Measurements from ENCODE around the gene GNAO1.

The GNAO1 gene

DNA sequence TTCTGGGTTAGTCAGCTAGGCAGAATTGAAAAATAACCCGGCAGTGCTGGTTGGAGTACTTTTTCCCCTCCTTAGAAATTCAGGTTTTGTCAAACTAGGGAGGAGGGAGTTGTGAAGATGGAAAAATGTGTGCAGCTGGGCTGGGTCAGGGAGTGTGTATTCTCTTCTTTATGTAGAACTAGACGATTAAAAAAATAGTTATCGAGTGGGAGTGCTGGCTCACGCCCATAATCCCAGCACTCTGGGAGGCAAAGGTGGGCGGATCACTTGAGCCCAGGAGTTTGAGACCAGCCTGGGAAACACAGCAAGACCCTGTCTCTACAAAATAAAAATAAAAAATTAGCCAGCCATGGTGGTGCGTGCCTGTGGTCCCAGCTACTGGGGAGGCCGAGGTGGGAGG, 106.4 kb downstream of the GNAO1 start:
- POLR2A ChIA-PET: no interaction called here
- CTCF ChIA-PET: interaction anchor here (1.2 to 3.3 kb wide), 2 partner anchors 21 to 58 kb away, joined by 3 to 10 read pairs; no protein-coding TSS in a partner anchor
- TF ChIP-seq, protein P1, sequence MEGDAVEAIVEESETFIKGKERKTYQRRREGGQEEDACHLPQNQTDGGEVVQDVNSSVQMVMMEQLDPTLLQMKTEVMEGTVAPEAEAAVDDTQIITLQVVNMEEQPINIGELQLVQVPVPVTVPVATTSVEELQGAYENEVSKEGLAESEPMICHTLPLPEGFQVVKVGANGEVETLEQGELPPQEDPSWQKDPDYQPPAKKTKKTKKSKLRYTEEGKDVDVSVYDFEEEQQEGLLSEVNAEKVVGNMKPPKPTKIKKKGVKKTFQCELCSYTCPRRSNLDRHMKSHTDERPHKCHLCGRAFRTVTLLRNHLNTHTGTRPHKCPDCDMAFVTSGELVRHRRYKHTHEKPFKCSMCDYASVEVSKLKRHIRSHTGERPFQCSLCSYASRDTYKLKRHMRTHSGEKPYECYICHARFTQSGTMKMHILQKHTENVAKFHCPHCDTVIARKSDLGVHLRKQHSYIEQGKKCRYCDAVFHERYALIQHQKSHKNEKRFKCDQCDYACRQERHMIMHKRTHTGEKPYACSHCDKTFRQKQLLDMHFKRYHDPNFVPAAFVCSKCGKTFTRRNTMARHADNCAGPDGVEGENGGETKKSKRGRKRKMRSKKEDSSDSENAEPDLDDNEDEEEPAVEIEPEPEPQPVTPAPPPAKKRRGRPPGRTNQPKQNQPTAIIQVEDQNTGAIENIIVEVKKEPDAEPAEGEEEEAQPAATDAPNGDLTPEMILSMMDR (IDR thresholded peaks at IDR 0.05; ENCODE audit: control extremely low read depth, extremely low read depth, low read depth, missing control alignments): no peak
- no peak for DNase-seq (ENCODE audit: extremely low spot score)

- CTCF ChIA-PET: interaction anchor here (3.3 kb wide), 1 partner anchor 20 kb away, joined by 10 read pairs; no protein-coding TSS in a partner anchor
- POLR2A ChIA-PET: no interaction called here
- TF ChIP-seq, protein P1 (IDR thresholded peaks at IDR 0.05; ENCODE audit: control extremely low read depth, extremely low read depth, low read depth, missing control alignments): no peak
- DNase-seq (ENCODE audit: extremely low spot score): no peak
Measured at GRCh38 chr16:56298116-56298515, 106.8 kb downstream of the GNAO1 start.

DNA sequence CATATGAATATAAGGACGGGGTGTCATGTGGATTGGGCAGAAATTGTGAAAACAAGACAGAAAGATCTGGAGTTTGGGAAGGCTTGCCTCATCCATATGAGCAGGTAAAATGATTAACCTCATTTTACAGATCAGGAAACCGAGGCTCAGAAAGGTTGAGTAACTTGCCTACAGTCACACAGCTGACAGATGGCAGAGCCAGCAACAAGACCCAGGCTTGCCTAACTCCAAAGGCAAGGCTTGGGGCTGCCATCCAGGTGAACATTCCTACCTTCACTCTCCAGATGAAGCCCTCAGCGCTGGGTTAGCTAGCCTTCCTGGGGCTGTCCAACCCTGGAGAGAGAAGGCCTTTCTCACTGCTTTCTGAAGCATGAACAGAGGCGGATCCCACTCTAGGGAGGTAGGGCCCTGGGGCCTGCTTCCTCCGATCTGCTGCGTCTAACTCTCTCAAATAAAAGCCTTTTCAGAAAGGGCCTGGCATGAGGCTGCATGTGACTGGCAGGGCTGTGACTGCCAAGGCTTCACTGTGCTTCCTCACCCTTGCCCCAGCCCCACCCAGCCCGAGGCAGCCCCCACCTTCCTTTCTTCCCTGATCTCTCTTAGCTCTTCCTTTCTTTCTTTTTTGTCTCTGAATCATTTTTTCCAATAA, 107.8 kb downstream of the GNAO1 start:
- no peak for DNase-seq (ENCODE audit: extremely low spot score)
- ChIA-PET CTCF (interaction anchor here (3.3 kb wide), 1 partner anchor 19 kb away, joined by 10 read pairs; no protein-coding TSS in a partner anchor), POLR2A (no interaction called here)
- TF ChIP-seq, protein P1 (IDR thresholded peaks at IDR 0.05; ENCODE audit: control extremely low read depth, extremely low read depth, low read depth, missing control alignments): no peak

DNA sequence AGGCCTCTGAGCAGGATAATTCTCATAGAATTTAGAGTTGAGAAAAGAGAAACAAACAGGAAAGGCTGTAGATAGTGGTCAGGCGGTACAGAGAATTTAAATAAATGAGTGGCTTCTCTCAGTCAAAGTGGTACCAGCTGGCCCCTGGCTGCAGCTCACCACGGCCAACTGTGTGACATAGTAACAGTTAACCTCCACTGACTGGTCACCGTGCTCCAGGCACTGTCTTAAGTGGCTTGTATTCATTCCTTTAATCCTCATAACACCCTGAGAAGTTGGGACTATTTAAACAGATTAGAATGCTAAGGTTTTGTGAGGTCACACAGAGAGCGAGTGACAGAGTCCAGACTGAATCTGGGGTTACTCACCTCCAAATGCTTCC, 108.9 kb downstream of the GNAO1 start:
- CTCF ChIA-PET: no interaction called here

DNA sequence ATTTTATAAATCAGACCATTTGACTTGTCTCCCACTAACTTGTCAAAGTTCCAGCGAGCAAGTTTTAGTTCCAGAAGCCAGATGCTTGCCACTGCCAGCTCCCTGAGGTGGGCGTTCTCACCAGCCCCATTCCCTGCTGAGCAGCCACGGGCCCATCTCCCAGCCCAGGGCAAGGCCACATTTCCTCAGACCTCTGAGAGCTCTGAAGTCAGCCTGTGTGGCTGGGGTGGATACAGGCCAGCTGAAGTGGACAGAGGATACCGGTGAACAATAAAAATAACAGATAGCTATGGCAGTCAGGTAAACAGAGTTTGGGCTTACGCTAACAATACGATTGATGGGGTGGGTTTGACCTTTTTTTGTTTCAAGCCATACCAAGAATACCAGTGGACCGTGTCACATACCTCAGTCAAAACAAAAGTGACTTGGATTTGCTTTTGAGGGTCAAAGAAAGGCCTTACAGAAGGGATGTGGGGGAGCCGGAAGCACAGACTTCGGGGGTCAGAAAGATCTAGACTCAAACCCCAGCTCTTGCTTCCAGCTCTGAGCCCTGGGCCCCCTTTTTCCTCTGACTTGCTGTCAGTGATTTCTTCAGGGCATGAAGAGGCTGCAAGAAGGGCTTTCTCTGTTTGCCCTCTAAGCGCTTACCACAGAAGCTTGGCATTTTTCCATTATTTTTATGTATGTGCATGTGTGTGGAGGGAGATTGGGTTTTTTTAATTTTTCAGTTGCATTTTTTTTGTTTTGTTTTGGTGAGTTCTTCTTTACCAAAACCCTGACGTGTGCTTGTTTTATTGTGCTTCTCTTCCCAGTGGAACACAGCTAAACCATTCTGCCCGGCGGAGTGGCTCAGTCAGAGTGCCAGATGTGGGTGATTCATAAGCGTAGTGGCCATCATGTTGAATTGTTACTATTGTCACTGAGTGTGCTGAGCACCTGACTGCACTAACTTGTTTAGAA, 109.9 kb downstream of the GNAO1 start:
- CTCF ChIA-PET: interaction anchor here (0.8 to 1.4 kb wide), 4 partner anchors 14 to 357 kb away, joined by 3 to 6 read pairs (median 4); no protein-coding TSS in a partner anchor
- TF ChIP-seq, protein P1 (IDR thresholded peaks at IDR 0.05; ENCODE audit: control extremely low read depth, extremely low read depth, low read depth, missing control alignments): no peak
- no peak for DNase-seq (ENCODE audit: extremely low spot score)
- POLR2A ChIA-PET: no interaction called here

More for the DNA sequence above, 108.9 kb downstream of the GNAO1 start:
- no peak for DNase-seq (ENCODE audit: extremely low spot score)
- POLR2A ChIA-PET: no interaction called here
- TF ChIP-seq, protein P1 (IDR thresholded peaks at IDR 0.05; ENCODE audit: control extremely low read depth, extremely low read depth, low read depth, missing control alignments): no peak

DNA sequence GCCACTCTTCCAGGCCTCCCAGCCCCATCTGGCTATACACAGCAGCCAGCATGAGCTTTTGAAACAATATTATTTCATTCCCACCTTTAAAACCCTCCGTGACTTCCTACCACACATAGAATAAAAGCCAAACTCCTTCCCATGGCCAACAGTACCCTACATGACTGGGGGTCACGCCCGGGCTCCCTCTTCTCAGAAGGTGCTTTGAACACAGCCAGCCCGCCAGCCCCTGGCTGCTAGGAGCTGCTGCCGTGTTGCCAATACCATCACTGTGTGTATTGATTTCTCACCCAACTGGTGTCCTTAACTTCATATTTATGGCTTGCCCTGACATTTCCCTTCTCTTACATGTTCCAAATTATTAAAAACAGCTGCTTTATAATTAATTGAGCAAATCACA, 111.2 kb downstream of the GNAO1 start:
- TF ChIP-seq, protein P1 (IDR thresholded peaks at IDR 0.05; ENCODE audit: control extremely low read depth, extremely low read depth, low read depth, missing control alignments): no peak
- ChIA-PET POLR2A (no interaction called here), CTCF (interaction anchor here (1.2 to 10.6 kb wide), 5 partner anchors 15 to 399 kb away, joined by 3 to 83 read pairs (median 4); no protein-coding TSS in a partner anchor)
- DNase-seq (ENCODE audit: extremely low spot score): no peak
